PFSK-1 (cell line): ENCODE measurements around the gene ACAA1. TPM values are rescaled to one million over a fixed set of nuclear protein-coding genes. Genes with fewer than 3 reads are reported as not detected.

Experiments used
- FOXP2 ChIP-seq: optimal IDR thresholded peaks from 2 replicates; pipeline ENCODE3; 2011; ENCODE audit warnings: borderline replicate concordance, control low read depth, inconsistent platforms; ENCODE audit not compliant: insufficient read depth; ENCODE audit errors: extremely low read length, extremely low read depth
- POLR2AphosphoS5 ChIP-seq: IDR thresholded peaks from 2 replicates; pipeline ENCODE4 v1.6.1; 2012; ENCODE audit warnings: low read depth, mild to moderate bottlenecking, control low read depth, low read length, moderate library complexity
- REST ChIP-seq, 2 experiments: IDR thresholded peaks; 2 replicates each; pipeline versions ENCODE4 v1.6.1 to v1.8.0; 2011 to 2012; ENCODE audit warnings: low read depth in 2 of 2, low read length in 2 of 2, control low read depth in 1 of 2, inconsistent platforms in 1 of 2, mild to moderate bottlenecking in 1 of 2, moderate library complexity in 1 of 2; ENCODE audit not compliant: insufficient read depth in 1 of 2
- SIN3A ChIP-seq: IDR thresholded peaks from 2 replicates; pipeline ENCODE4 v1.6.1; 2012; ENCODE audit warnings: mild to moderate bottlenecking, low read length, moderate library complexity, borderline replicate concordance; ENCODE audit not compliant: insufficient read depth
- TAF1 ChIP-seq: IDR thresholded peaks from 2 replicates; pipeline ENCODE4 v1.6.1; 2012; ENCODE audit warnings: low read length, control low read depth, borderline replicate concordance; ENCODE audit not compliant: insufficient read depth
- polyA plus RNA-seq: library from polyadenylated mRNA; unstranded; fragments of >200 nt; gene quantifications from one replicate; pipeline ENCODE4 v1.2.1, GENCODE V29; 2012; ENCODE audit warnings: low read depth, missing spikeins; ENCODE audit not compliant: insufficient read length

The ACAA1 gene
- 39.7 TPM for polyA plus RNA-seq

- 0 out of 2 replicates have a peak, but pooled peaks have one; percentile 17 for TF ChIP-seq TAF1
- no peak for TF ChIP-seq SIN3A
- TF ChIP-seq POLR2AphosphoS5: peak; percentile 83
Observed at GRCh38 chr3:38136777-38137614, at the start of gene ACAA1. Gene ACAA1 (minus strand): TSS chr3:38137127. CDS start chr3:38137035, 92 bp downstream.

- TF ChIP-seq FOXP2 (no peak), REST (IDR thresholded peaks at IDR 0.05; ENCODE audit: insufficient read depth in 1 of 2, low read depth in 2 of 2, low read length in 2 of 2) (no peak), SIN3A (no peak), POLR2AphosphoS5 (no peak), TAF1 (no peak)
Observed at GRCh38 chr3:38177181-38177580, 40.3 kb upstream of the ACAA1 start.

- no peak for TF ChIP-seq SIN3A
- no peak for TF ChIP-seq POLR2AphosphoS5
- TF ChIP-seq FOXP2: no peak
- no peak for TF ChIP-seq TAF1
- TF ChIP-seq REST (IDR thresholded peaks at IDR 0.05; ENCODE audit: insufficient read depth in 1 of 2, low read depth in 2 of 2, low read length in 2 of 2): no peak
Observed at GRCh38 chr3:38173834-38174418, 37.0 kb upstream of the ACAA1 start.

GRCh38 chr3:38171622-38172021, 34.7 kb upstream of the ACAA1 start:
- no peak for TF ChIP-seq POLR2AphosphoS5
- TF ChIP-seq REST (IDR thresholded peaks at IDR 0.05; ENCODE audit: insufficient read depth in 1 of 2, low read depth in 2 of 2, low read length in 2 of 2): no peak
- no peak for TF ChIP-seq SIN3A
- no peak for TF ChIP-seq TAF1
- TF ChIP-seq FOXP2: no peak

- no peak for TF ChIP-seq POLR2AphosphoS5
- no peak for TF ChIP-seq SIN3A
- no peak for TF ChIP-seq TAF1
- no peak for TF ChIP-seq FOXP2
- no peak for TF ChIP-seq REST (IDR thresholded peaks at IDR 0.05; ENCODE audit: insufficient read depth in 1 of 2, low read depth in 2 of 2, low read length in 2 of 2)
Observed at GRCh38 chr3:38170722-38171121, 33.8 kb upstream of the ACAA1 start.
